ENCODE data around the gene PCGF2. TPM values are rescaled to one million over a fixed set of nuclear protein-coding genes. Genes with fewer than 3 reads are reported as not detected.

PCGF2 gene
- total and polyA plus RNA-seq, 2 of the 8 experiments (the other 6 are each of a cell fraction or from before 2014, with no cell fraction given) = 42.1 to 93.3 TPM

DNA sequence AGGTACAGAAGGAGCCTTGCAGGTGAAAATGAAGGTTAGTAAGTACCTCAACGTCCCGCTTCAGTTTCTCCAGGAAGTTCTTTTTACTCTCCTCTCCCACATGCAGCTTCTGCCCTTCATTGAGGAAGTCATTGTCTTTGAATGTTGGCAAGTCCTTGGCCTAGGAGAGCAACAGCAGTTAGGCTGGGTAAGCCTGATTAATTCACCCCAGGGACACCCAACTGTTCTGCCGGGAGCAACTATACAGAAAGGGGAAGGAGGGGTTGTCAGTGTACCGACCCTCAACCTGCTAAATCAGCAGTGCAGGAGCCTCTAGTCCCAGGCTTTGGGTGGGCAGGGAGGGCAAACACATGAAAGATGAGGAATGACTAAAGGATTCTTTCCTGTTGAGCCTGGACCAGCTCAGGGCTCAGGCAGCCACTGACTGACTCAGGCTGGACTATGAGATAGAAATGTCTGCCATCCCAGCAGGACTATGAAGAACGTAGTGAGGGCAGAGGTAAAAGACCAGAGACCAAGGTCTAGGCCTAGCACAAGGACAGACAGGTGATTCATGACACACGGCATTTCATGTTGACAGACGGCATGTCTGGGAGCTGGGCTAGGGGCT lies 29.6 kb upstream of the PCGF2 start:
- H3K9ac ChIP-seq (replicated peaks in 1 of 4; ENCODE audit: extremely low read depth in 1 of 4, low read depth in 3 of 4, low read length in 3 of 4) = no peak overlapping the region
- no peak overlapping the region for H2BK12ac ChIP-seq (ENCODE audit: low read depth, low read length)
- no peak overlapping the region for H3K23ac ChIP-seq (ENCODE audit: insufficient read length)
- H4K20me1 ChIP-seq (replicated peaks in 1 of 2; ENCODE audit: control insufficient read depth in 1 of 2, insufficient read depth in 2 of 2, low read length in 2 of 2) = peaks cover 0 to 5% of the 10 kb centered on the region in 2 experiments
- no peak overlapping the region for H2BK120ac ChIP-seq (replicated peaks; ENCODE audit: low read depth, low read length)
- H3K23me2 ChIP-seq (ENCODE audit: low read depth, low read length) = no peaks in the 10 kb centered on the region
- no peak overlapping the region for H2BK20ac ChIP-seq (ENCODE audit: low read length)
- H4K8ac ChIP-seq (ENCODE audit: extremely low read depth, insufficient read depth, low read length) = no peak overlapping the region
- no peak overlapping the region for H2AK5ac ChIP-seq (ENCODE audit: low read depth, low read length)
- CTCF ChIA-PET (ENCODE audit: partially characterized antibody) = interaction anchor here (0.8 to 1.9 kb wide), 3 partner anchors 11 to 16 kb away, joined by 3 to 6 read pairs (median 3); no protein-coding TSS in a partner anchor
- no peak overlapping the region for H2BK15ac ChIP-seq (ENCODE audit: low read length)
- POLR2A ChIA-PET (ENCODE audit: partially characterized antibody) = interaction anchor here (1.0 to 2.7 kb wide), 4 partner anchors 10 to 16 kb away, joined by 3 to 10 read pairs (median 4); no protein-coding TSS in a partner anchor
- H3K36me3 ChIP-seq (ENCODE audit: control insufficient read depth in 2 of 4, insufficient read depth in 4 of 4, low read length in 3 of 4) = peaks cover 21 to 83% (median 68%) of the 10 kb centered on the region in 4 experiments
- H2AFZ ChIP-seq (ENCODE audit: low read length) = no peak overlapping the region
- H4K5ac ChIP-seq (ENCODE audit: insufficient read length, low read depth, low read length) = no peak overlapping the region
- 86% methylated on average over 7 of the region's 7 CpGs; no CpG with 5 or more reads in 1 of the 2 experiments for WGBS, 2 experiments (ENCODE audit: extremely low coverage in 1 of 2, insufficient coverage in 1 of 2, insufficient read length in 1 of 2, insufficient replicate concordance in 2 of 2, low coverage in 1 of 2, low lambda C conversion rate in 2 of 2, missing lambda C conversion rate in 1 of 2)
- H3K4me3 ChIP-seq (ENCODE audit: extremely low read depth in 1 of 4, insufficient read depth in 2 of 4, low read depth in 3 of 4, low read length in 4 of 4) = no peak overlapping the region
- no peak overlapping the region for H3K18ac ChIP-seq (ENCODE audit: extremely low read depth, low read length)
- H3K27me3 ChIP-seq (replicated peaks in 1 of 4; ENCODE audit: control insufficient read depth in 3 of 4, extremely low read depth in 1 of 4, insufficient read depth in 3 of 4, low read length in 3 of 4) = no peaks in the 10 kb centered on the region
- DNase-seq (ENCODE audit: low read depth in 1 of 2, low spot score in 2 of 2) (no peak), FAIRE-seq (no peak)
- no peak overlapping the region for H2BK5ac ChIP-seq (ENCODE audit: low read depth, low read length)
- H4K91ac ChIP-seq (replicated peaks; ENCODE audit: insufficient read length, low read length) = no peak overlapping the region
- H3K4me2 ChIP-seq (ENCODE audit: insufficient read depth in 1 of 2, low read depth in 2 of 2, low read length in 2 of 2) = no peak overlapping the region
- no peak overlapping the region for H3K27ac ChIP-seq (ENCODE audit: low read depth, low read length)
- no peaks in the 10 kb centered on the region for H3K9me3 ChIP-seq (ENCODE audit: insufficient read depth in 2 of 2, low read depth in 1 of 2, low read length in 1 of 2)
- H3K14ac ChIP-seq (ENCODE audit: insufficient read length) = no peak overlapping the region
- H3K4ac ChIP-seq (replicated peaks; ENCODE audit: insufficient read length, low read depth, low read length) = no peak overlapping the region
- no peaks in the 10 kb centered on the region; the same call in 1 of the 2 replicates for H3K79me1 ChIP-seq (ENCODE audit: low read depth, low read length)
- H3K4me1 ChIP-seq (replicated peaks in 1 of 4; ENCODE audit: control insufficient read depth in 3 of 4, insufficient read depth in 4 of 4, low read length in 3 of 4) = no peaks in the 10 kb centered on the region
- H3K56ac ChIP-seq (replicated peaks; ENCODE audit: insufficient read length, low read depth, low read length) = no peak overlapping the region
- H3K79me2 ChIP-seq (ENCODE audit: control insufficient read depth in 1 of 2, insufficient read depth in 2 of 2, low read length in 2 of 2) = no peaks in the 10 kb centered on the region
- TF ChIP-seq CHD1 (IDR thresholded peaks at IDR 0.05; ENCODE audit: low read depth, low read length) (no peak), USF2 (IDR thresholded peaks at IDR 0.05; ENCODE audit: low read length) (no peak), SP1 (IDR thresholded peaks at IDR 0.05; ENCODE audit: low read depth, low read length) (no peak), SP4 (IDR thresholded peaks at IDR 0.05; ENCODE audit: low read length) (no peak)
